ENCODE measurements around the gene FCHSD2.

The FCHSD2 gene

DNA sequence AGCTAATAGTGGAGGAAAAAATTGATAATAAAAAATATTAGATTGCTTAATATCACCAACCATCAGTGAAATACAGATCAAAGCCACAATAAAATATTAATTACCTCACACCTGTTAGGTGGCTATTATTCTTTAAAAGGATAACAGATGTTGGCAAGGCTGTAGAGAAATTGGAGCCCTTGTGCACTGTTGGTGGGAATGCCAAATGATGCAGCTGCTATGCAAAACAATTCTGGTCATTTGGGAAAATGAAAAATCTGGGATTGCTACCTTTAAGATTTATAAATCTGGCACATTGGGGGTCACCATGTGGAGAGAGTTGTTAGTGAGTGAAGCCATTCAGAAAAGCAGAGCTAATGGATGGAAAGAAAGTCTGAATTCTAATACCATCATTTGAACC, 143.4 kb downstream of the FCHSD2 start:
- TF ChIP-seq, protein P1, sequence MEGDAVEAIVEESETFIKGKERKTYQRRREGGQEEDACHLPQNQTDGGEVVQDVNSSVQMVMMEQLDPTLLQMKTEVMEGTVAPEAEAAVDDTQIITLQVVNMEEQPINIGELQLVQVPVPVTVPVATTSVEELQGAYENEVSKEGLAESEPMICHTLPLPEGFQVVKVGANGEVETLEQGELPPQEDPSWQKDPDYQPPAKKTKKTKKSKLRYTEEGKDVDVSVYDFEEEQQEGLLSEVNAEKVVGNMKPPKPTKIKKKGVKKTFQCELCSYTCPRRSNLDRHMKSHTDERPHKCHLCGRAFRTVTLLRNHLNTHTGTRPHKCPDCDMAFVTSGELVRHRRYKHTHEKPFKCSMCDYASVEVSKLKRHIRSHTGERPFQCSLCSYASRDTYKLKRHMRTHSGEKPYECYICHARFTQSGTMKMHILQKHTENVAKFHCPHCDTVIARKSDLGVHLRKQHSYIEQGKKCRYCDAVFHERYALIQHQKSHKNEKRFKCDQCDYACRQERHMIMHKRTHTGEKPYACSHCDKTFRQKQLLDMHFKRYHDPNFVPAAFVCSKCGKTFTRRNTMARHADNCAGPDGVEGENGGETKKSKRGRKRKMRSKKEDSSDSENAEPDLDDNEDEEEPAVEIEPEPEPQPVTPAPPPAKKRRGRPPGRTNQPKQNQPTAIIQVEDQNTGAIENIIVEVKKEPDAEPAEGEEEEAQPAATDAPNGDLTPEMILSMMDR (IDR thresholded peaks at IDR 0.05) = no peak

DNA sequence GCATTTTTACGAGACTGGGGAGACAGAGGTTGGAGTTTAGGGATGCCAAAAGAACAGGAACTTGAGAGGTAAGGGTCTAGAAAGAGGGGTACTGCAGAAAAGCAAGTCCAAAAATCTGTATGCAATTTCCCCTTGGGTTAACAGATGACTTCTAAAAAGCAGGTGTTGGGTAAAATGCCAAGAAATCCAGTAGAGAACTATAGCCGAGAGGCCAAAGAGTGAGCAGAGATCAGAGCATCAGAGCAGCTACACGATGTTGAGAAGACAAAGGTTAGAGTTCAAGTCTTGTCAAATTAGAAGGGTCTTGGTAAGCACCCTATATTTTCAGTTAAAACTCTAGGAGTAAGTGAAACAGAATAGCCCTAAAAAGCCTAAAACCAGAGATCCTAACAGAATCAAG, 145.2 kb downstream of the FCHSD2 start:
- TF ChIP-seq, protein P1 (IDR thresholded peaks at IDR 0.05) = no peak

DNA sequence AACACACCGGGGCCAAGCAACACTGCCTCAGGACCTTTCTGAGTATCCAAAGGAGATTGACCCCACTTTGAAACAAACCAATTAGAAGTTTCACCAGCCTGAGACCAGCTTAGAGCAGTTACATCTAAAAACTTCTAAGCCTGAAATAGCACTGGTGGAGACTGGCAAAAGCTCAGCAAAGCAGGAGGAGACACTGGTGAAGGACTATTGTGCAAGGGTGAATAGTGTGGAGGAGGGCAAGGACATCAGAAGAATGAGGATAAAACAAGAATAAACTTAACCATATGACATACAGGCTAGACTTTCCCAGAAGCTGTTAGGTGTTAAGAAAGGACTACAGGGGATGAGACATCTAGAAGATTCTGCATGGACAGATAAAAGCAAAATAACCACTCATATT, 152.4 kb downstream of the FCHSD2 start:
- TF ChIP-seq, protein P1 (IDR thresholded peaks at IDR 0.05) = no peak

DNA sequence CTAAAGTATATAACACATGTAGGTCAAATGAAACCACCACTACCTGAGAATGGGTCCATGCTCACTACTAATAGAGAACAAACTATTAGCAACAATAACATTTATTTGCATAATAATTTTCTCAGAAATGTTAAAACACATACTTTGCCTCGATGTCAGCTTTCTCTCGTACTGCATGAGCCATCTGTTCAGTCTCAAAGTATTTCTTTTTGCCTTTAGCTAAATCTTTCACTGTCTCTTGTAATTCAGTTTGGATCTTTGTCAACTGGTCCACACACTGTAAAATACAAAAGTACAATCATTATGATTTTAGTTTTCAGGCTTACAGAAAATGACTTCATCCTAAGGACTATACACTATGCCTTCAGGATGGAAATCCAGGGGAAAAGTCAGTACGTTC, 153.3 kb downstream of the FCHSD2 start:
- TF ChIP-seq, protein P1 (IDR thresholded peaks at IDR 0.05) = no peak

DNA sequence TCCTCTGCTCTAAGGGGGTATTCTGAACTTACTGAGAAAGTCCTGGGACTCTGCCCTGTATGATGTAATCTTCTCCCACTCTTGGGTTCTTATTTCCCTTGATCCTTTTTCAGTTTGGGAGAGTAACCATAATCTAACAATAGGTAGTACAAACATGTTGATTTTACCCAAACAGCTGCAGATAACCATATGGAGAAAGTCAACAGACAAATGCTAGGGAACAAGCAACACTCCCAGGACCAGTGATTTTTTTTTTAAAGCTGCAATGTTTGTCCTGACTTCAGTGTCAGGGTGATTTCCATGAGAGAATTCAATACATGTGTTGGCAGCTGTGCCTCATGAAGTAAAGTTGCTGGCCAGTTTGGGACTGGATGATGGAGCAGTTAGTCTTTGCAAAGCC, 156.5 kb downstream of the FCHSD2 start:
- TF ChIP-seq, protein P1 (IDR thresholded peaks at IDR 0.05) = no peak

DNA sequence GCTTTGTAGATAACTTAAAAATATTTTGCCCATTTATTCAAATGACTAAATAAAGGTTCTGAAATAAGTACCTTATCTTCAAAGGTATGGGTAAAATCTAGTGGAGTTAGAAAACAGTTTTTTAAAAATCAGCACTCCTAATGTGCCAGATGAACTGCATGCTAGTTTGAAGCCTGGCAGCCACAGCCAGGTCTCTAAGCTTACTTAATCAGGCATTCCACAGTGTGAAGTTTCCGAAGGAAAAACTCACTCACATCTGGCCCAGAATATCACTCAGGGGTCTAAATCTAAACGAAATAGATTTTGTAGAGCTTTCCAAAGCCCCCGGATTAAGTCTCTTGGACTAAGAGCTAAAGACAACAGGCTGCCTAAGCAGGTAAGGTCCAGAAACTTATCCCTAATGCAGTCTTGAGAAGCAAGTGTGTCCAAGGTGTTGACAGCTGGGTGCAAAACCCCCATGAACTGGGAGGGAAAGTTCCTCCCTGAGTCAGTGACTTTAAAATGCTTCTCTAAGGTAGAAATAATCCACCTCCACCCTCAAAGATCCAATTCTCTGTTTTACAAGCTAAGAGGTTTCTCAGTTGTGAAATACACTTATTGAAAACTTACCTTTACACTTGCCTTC, 157.6 kb downstream of the FCHSD2 start:
- TF ChIP-seq, protein P1 (IDR thresholded peaks at IDR 0.05) = no peak

DNA sequence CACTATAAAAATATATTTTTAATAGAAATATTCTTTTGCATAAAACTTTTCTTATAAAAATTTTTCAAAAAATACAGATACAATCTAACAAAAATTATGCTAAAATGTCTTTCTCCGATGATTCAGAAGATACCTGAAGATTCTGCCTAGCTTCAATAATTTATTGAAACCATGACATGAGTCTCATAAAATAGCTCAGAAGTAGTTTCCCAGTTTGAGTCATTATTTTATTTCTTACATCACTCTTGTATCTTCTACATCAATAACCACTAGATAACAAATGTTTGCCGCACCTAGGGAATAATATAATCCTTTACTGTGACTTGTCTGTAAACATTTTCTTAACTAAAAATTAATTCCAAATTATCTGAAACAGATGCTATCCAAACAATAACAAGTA, 158.6 kb downstream of the FCHSD2 start:
- TF ChIP-seq, protein P1 (IDR thresholded peaks at IDR 0.05) = no peak
